GM12872 (cell line): Measurements from ENCODE around the gene PPP2R5A.

ENCODE experiments used
- TF ChIP-seq, protein P1 (sequence below): IDR thresholded peaks from 3 replicates; pipeline ENCODE4 v1.5.1; 2011; ENCODE audit warnings: low read depth, mild to moderate bottlenecking, low read length, moderate library complexity; ENCODE audit not compliant: insufficient read depth

PPP2R5A gene

GRCh38 chr1:212410231-212410820 is 125.1 kb downstream of the PPP2R5A start:
- TF ChIP-seq, protein P1, sequence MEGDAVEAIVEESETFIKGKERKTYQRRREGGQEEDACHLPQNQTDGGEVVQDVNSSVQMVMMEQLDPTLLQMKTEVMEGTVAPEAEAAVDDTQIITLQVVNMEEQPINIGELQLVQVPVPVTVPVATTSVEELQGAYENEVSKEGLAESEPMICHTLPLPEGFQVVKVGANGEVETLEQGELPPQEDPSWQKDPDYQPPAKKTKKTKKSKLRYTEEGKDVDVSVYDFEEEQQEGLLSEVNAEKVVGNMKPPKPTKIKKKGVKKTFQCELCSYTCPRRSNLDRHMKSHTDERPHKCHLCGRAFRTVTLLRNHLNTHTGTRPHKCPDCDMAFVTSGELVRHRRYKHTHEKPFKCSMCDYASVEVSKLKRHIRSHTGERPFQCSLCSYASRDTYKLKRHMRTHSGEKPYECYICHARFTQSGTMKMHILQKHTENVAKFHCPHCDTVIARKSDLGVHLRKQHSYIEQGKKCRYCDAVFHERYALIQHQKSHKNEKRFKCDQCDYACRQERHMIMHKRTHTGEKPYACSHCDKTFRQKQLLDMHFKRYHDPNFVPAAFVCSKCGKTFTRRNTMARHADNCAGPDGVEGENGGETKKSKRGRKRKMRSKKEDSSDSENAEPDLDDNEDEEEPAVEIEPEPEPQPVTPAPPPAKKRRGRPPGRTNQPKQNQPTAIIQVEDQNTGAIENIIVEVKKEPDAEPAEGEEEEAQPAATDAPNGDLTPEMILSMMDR, result no peak
